Fibroblast of skin of abdomen (primary cell): ENCODE results near the gene TLCD3A. TPM values are rescaled to one million over a fixed set of nuclear protein-coding genes. Genes with fewer than 3 reads are reported as not detected.
"Not testable (repeated sequence)": the region's sequence is repeated elsewhere in the genome, so short reads cannot be mapped to it uniquely, and the experiment has no call there.

Experiments
- DNase-seq: peaks from one replicate; pipeline ENCODE4 v3.0.0-alpha.2; 2013
- polyA plus RNA-seq, 2 experiments: library from polyadenylated mRNA; unstranded; fragments of 120-200 nt; gene quantifications; one replicate each; pipeline ENCODE4 v1.2.1, GENCODE V29; 2013; ENCODE audit not compliant: insufficient read length in 2 of 2

The TLCD3A gene
- polyA plus RNA-seq (2013, experiment 1 of 2; ENCODE audit: insufficient read length) = 38.7 TPM
- 36.5 TPM for polyA plus RNA-seq (2013, experiment 2 of 2; ENCODE audit: insufficient read length)

GRCh38 chr17:732067-732901 lies at the start of gene TLCD3A:
TSS of gene TLCD3A (plus strand) at chr17:732596. CDS start at chr17:732648, 52 bp downstream.
- peak; percentile 75 for DNase-seq

DNA sequence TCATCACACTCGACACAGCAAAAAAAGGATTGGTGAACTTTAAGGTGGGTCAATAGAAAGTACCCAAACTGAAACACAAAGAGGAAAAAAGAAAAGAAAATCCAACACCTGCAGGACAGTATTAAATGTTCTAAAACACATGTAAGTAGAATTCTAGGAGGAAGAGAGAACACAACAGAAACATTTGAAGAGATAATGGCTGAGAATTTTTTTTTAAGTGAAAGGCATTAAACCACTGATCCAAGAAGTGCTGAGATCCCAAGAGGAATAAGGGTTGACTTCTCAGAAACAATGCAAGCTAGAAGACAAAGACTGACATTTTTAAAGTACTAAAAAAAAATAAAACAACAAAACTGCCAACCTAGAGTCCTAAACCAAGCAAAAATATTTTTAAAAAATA lies 49.4 kb upstream of the TLCD3A start:
- no peak for DNase-seq

GRCh38 chr17:683499-684254 lies 48.7 kb upstream of the TLCD3A start:
- DNase-seq = no peak

DNA sequence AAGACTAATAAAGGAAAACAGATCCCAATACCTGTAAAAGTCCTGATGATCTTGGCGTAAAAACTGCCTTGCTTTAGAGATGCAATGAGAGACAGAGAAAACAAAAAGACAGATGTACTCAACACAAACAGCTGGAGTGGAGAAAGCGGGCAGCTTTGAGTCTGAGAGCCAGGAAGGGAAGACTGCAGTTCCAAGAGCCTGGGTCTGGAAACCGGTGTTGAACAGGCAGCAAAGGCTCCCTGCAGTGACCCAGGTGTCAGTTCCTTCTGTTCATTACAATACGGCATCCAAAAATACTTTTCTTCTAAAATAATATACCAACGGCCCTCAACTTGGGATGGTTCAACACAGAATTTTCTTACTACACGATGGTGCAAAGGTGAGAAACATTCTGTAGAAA lies 47.4 kb upstream of the TLCD3A start:
- no peak for DNase-seq

GRCh38 chr17:688100-688989 lies 44.1 kb upstream of the TLCD3A start:
- DNase-seq = peak; percentile 57

GRCh38 chr17:689556-690275 lies 42.7 kb upstream of the TLCD3A start:
- DNase-seq = no peak

GRCh38 chr17:690361-690760 lies 42.0 kb upstream of the TLCD3A start:
- no peak for DNase-seq

GRCh38 chr17:691423-691822 lies 41.0 kb upstream of the TLCD3A start:
- peak; percentile 80 for DNase-seq

GRCh38 chr17:692116-692515 lies 40.3 kb upstream of the TLCD3A start:
- DNase-seq = peak; percentile 90

DNA sequence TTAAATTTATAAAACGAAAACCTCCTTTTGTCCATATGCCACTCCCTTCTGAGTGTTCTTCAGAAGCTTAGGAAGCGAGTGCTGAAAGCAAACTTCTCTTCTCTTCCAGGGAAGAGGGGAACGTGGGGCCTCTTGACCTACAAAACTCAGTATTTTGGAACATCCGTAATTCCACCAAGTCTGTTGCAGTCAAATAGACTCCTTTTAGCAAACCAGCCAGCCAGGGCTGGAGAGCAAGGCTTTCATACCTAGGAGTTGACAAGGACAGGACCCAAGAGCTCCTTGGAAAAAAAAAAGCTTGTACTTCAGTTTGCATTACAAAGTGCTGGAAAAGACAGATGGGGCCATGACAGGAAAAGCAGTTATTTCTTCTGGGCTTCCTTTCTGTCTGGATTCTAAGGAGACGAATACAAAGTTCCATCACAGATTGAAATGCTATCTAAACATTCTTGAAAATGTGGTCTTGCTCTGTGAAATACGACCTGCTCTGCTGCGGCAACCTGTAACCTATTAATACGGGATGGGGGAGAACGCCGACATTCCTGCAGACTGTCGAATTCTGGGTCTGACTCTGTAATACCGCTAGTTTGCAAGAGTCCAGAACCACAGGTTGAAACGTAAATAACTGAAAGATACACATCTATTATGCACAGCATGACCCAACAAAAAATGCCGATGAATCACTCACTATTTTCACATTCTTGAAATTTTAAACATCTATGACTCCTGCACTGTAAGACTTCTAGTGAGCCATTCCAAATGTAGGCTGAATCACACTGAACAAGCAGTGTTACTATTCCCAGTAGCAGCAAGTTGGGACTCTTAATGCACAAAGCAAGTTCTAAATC lies 38.4 kb upstream of the TLCD3A start:
- DNase-seq = peak; percentile 99

- no peak for DNase-seq
Measured at GRCh38 chr17:696369-696768, 36.0 kb upstream of the TLCD3A start.

GRCh38 chr17:697682-698081 lies 34.7 kb upstream of the TLCD3A start:
- no peak for DNase-seq

DNA sequence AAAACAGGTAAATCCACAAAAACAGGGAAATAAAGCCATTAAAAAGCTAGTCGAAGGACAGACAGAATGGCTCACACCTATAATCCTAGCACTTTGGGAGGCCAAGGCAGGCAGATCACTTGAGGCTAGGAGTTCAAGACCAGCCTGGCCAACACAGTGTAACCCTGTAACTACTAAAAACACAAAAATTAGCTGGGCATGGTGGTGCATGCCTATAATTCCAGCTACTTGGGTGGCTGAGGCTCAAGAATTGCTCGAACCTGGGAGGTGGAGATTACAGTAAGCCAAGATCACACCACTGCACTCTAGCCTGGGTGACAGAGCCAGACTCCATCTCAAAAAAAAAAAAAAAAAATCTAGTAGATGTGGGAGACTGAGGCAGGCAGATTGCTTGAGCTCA lies 34.3 kb upstream of the TLCD3A start:
- DNase-seq = not testable (repeated sequence)

- DNase-seq = no peak
Measured at GRCh38 chr17:699345-699744, 33.1 kb upstream of the TLCD3A start.

DNA sequence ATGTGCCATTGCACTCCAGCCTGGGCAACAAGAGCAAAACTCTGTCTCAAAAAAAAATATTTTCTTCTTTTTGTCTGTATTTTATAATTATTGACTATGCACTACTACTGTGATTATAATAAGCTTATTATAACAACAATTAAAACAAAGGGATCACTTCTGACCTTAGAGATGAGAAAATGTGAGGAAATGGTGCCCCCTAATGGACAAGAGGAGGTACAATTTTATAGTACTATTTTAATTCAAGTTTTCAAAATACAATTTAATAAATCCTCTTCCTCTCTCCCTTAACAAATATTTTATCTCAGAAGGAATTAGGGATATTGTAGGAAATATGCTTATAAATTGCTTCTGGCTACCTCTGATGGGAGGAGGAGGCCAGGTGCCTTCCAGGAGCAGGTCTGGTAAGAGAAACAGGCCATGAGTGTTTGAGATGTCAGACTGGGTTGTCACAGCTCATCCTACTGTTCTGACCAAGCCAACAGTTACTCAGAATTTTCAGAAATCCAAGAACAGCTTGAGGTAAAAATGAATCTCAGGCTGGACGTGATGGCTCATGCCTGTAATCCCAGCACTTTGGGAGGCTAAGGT lies 31.8 kb upstream of the TLCD3A start:
- DNase-seq = peak; percentile 40

- DNase-seq = no peak
Measured at GRCh38 chr17:703081-703875, 29.1 kb upstream of the TLCD3A start.

DNA sequence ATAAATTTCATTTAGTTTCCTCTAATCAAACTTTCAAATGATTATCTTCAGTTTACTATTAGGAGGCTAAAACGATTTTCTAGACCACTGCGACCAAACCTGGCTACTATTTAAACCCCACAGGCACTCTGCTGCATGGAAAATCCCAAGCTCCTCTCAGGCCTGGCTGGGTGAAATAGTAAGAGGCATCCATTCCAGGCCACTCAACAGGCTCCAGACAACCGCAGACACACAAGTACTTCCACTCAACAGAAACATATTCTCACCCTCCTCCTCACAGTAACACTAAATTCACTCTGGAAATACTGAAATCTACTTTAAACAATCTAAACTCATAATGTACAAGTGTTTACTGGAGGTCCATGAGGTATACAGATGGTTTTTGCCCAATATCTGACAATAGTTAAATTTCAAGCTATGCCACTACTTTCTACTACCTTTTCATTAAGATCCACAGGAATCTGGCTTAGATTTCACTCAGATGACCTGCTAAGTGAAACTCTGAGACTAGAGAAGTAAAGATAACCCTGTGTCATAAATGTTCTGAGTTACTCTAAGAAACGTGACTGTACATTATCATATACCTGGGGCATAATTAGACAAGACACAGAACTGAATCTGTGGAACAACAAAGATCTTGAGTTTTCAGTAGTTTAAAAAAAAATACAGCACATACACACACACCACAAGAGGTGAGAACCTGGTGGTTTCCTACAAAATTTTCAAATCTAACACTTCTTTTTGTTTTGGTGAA lies 28.1 kb upstream of the TLCD3A start:
- DNase-seq = no peak

GRCh38 chr17:705011-705410 lies 27.4 kb upstream of the TLCD3A start:
- no peak for DNase-seq

GRCh38 chr17:705863-706262 lies 26.5 kb upstream of the TLCD3A start:
- no peak for DNase-seq
